MV-4-11 (cell line): ENCODE results near the gene FMNL3.

Experiments used
- DNase-seq: peaks from one replicate; lab custom pipeline; 2025; lab: John Stamatoyannopoulos, UW

Gene FMNL3

GRCh38 chr12:49588721-49589516 is 118.3 kb downstream of the FMNL3 start:
- DNase-seq: peak; percentile 39

- no peak for DNase-seq
Observed at GRCh38 chr12:49588281-49588680, 118.9 kb downstream of the FMNL3 start.

- no peak for DNase-seq
Observed at GRCh38 chr12:49587174-49587908, 119.9 kb downstream of the FMNL3 start.
